ENCODE results near the gene SALL1.

Gene SALL1

GRCh38 chr16:51150888-51151320, at the start of gene SALL1:
Gene SALL1 (minus strand): TSS chr16:51151270. CDS start chr16:51151241, 29 bp downstream.
- DNase-seq (ENCODE audit: low spot score) = no peak
- FAIRE-seq = no peak

DNA sequence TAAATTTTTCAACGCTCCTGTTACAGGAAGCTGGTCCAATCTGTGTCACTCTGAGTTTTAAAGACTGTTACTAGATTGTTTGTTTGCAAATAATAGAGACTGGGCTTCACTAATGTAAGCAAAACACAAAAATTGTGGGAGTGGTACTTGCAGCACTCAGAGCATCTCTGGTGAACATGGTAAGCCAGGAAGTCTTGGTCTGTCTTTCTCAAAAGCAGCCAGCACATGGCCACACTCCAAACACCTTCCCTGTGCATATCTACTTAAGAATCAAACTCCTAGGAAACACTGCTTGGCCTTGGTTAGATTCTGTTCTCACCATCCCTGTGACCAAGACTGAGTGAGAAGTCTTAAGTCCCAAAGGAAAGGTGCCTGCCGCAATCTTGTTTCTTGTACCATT, 49.7 kb upstream of the SALL1 start:
- FAIRE-seq (no peak), DNase-seq (ENCODE audit: low spot score) (no peak)

- no peak for FAIRE-seq
- no peak for DNase-seq (ENCODE audit: low spot score)
Measured at GRCh38 chr16:51197953-51198748, 47.1 kb upstream of the SALL1 start.

DNA sequence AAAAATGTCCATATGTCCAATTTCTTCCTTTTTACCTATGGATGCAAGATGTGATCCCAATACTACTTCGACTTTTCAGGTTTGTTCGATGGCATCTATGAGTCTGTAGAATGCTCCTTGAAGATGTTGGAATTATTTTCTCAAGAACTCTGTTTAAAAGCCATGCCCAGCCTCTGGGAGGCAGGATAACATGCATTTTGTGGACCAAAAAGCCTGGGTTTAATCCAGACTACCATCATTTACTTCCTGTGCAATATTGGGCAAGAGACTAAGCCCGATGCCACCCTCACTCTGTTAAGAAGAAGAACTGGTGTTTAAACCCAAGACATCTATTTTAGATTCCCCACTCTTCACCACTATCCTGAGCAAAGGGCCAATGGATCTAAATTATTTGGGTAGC, 42.8 kb upstream of the SALL1 start:
- FAIRE-seq (no peak), DNase-seq (ENCODE audit: low spot score) (no peak)

DNA sequence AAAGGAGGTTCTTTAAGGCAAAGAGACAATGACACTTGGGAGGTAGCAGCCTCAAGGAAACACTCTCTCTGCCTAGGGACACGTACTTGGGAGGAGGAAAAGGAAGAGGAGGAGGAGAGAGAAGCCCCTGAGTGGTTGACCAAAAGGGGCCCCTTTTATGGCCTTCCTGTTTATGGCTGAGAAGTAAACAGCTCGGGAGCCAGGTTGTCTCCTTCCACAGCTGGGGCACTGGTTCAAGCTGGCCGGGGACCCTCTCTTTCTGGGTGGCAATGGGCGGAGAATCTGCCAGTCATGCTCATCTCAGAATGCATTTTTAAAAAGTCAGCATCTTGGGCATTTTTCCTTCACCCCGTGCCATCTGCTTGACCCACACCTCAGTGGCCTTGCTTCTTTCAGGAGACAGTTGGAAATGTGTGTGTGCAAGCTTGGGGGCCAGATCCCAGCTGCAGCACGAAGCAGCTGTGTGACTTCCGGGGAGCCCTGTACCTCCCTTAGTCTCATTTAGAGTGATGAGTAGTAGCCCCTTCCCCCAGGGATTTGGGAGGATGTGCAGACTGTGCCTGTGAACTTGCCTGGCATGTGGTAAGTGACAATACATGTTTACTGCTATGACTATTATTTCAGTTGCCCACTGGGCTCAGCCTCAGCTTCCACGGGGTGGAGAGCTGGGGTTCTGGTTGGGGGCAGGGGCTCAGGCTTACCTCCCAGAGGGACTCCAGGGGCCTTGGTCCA, 33.8 kb upstream of the SALL1 start:
- FAIRE-seq (no peak), DNase-seq (ENCODE audit: low spot score) (no peak)

GRCh38 chr16:51181503-51181811, 30.4 kb upstream of the SALL1 start:
- DNase-seq (ENCODE audit: low spot score) (no peak), FAIRE-seq (no peak)

DNA sequence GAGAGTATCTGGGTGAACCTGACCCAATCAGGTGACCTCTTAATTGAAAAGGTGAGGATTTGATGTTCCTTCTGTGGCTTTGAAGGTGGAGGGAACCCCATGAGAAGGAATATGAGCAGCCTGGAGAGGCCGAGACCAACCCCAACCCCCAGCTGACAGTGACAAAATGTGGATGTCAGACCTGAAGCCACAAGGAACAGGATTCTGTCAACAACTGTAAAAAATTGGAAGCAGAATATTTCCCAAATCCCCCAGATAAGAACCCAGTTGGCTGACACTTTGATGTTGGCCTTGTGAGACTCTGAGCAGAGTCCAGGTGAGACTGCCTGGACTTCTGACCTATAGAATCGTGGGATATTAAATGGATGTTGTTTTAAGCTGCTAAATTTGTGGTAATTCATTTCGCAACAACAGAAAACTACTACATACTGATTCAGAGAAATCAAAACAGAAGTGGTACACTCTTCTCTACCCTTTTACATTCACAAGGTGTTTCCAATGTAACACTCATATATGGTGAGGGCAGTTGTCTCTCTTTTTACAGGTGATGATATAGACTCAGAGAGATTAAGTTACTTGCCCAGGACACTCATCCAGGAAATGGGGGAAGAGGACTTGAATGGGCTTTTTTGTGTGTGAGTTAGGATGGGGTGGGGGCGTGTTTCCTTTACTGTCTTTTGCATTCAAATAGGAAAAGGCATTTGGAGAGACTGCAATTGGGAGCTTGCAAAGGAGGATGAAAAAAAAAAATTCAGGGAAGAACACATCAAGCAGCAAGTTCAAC, 29.8 kb upstream of the SALL1 start:
- DNase-seq (ENCODE audit: low spot score) = no peak
- FAIRE-seq = no peak

DNA sequence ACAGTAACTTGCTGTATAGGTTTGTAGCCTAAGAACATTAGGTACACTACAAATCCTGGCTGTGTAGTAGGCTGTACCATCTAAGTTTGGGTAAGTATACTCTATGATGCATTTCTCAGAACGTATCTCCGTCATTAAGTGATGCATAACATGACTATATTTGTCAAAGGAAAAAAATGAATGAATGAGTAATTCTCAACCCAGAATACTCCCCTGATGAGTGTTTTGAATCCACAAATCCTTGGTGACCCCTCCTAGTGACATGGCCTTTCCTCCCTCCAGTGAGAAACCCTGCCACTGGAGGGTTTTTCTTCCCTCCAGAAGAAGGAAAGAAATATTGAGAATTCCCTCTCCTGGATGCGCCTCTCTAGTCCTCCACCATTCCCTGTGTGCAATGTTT, 24.0 kb upstream of the SALL1 start:
- DNase-seq (ENCODE audit: low spot score) = no peak
- FAIRE-seq = no peak

- DNase-seq (ENCODE audit: low spot score) (no peak), FAIRE-seq (no peak)
Measured at GRCh38 chr16:51172368-51172767, 21.3 kb upstream of the SALL1 start.

GRCh38 chr16:51168755-51169154, 17.7 kb upstream of the SALL1 start:
- FAIRE-seq = no peak

DNA sequence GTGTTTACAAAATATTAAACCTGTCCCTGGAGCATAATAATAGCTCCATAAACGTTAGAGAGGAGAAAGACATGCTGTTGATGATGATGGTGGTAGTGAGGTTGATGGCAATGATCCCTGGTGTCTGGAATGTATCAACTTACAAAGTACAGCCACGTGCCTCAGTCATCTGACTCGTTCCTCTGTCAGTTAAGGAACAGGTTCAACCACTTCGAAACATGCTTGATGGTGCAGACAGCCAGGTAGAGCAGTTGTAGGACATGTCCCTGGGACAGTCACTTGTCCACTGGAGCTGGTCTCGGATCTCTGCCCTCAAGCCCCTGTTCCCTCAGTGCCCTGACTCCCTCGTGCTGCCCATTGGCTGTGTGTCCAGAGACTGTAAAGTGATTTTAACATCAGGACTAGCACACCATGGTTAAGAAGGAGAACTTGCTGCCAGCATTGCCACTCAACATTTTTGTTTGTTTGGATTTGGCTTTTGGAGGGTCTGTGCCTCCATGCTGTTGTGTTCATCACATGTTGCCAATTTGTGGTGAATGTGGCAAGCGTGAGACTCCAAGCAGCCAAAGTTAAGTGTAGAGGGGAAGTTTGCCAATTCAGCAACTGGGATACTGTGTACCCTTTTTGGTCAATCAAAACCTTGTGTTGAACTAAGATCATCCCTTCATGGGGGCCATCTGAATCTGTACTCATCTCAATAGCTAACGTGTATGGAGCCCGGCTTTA, 16.3 kb upstream of the SALL1 start:
- DNase-seq (ENCODE audit: low spot score) (no peak), FAIRE-seq (no peak)

More at GRCh38 chr16:51168755-51169154, 17.7 kb upstream of the SALL1 start:
- DNase-seq (ENCODE audit: low spot score) = no peak

DNA sequence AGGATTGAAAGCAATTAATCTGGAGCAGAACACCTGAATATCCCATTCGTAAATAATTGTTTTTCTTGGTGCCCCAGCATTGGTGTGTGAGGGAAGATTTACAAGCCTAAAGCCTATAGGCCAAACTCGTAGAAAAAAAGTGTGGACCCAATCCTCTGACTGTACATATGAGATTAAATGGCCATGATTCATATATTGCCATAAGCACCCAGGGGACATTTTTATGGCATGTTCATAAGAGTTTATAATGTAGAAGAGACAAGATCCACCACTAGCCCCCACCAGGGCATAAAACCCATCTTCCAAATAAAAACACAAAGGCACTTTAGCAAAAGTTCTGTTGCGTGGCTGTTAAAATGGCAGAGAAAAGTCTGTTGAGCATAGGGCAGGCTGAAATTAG, 15.5 kb upstream of the SALL1 start:
- FAIRE-seq = no peak

GRCh38 chr16:51166091-51166490, 15.0 kb upstream of the SALL1 start:
- DNase-seq (ENCODE audit: low spot score) = no peak

More for the DNA sequence above, 15.5 kb upstream of the SALL1 start:
- no peak for DNase-seq (ENCODE audit: low spot score)

GRCh38 chr16:51165043-51165442, 14.0 kb upstream of the SALL1 start:
- DNase-seq (ENCODE audit: low spot score) (no peak), FAIRE-seq (no peak)

More at GRCh38 chr16:51166091-51166490, 15.0 kb upstream of the SALL1 start:
- no peak for FAIRE-seq

- no peak for DNase-seq (ENCODE audit: low spot score)
- FAIRE-seq = no peak
Measured at GRCh38 chr16:51164574-51164973, 13.5 kb upstream of the SALL1 start.

- peak; percentile 68 for DNase-seq (ENCODE audit: low spot score)
- FAIRE-seq = no peak
Measured at GRCh38 chr16:51163894-51164566, 13.0 kb upstream of the SALL1 start.

- FAIRE-seq (no peak), DNase-seq (ENCODE audit: low spot score) (no peak)
Measured at GRCh38 chr16:51163366-51163765, 12.3 kb upstream of the SALL1 start.

DNA sequence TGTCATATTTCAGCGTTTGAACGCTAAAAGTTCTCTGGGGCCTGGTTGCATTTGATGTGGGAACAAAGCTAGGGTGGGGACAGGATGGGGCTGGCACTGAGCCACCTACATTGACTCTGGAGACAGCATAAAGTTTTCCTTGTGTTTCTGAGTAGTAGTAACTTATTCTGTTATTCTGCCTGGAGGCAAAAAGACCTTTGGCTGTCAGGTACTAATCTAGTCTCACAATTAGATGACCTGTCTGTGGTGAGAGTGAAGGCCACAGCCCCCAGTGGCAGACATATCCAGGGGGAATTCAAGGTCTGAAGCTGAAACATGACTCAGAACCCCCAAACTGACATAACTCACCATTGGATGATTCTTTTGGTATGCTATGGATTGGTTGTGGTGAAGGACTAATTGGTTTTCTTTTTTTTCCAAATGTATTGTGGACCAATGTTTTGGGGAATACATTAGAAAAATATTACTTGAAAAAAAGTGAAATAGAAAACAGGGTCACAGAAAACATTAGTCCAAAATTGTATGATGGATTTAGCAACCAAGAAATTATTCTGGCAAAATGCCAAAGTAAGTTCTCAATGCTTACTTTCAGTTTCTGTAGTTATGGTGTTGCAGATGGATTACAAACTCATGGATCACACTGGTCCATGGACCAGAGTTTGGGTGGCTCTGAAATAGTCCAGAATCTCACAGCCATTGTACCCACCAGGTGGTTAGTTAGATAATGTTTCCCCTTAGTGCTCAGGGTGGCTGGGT, 10.5 kb upstream of the SALL1 start:
- DNase-seq (ENCODE audit: low spot score) = no peak
- FAIRE-seq = no peak

GRCh38 chr16:51159865-51160264, 8.8 kb upstream of the SALL1 start:
- FAIRE-seq (no peak), DNase-seq (ENCODE audit: low spot score) (no peak)

DNA sequence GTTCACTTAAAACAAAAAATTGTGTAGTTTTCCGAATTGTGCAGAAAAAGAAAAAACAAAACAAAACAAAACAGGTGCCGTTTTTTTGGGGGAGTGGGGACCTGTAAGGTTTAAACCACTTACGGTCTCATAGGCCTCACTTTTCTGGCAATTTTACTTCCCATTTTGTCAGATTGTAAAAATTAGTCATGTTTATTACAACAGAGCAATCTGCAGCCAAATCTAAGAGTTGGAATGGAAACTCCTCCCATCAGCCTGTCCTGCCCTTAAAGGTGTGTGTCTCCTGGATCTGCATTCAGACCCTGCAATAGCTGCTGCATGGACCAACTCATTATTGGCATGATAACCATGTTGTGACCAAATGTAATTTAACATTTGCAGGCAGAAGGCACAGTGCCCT, 8.2 kb upstream of the SALL1 start:
- FAIRE-seq (no peak), DNase-seq (ENCODE audit: low spot score) (no peak)

All from RCC 7860 (cell line).